ENCODE measurements around the gene DGKD. TPM values are rescaled to one million over a fixed set of nuclear protein-coding genes. Genes with fewer than 3 reads are reported as not detected.

Gene DGKD
- total RNA-seq, 1 donor from 2014 or later, result 17.7 TPM

- Histone ChIP-seq H2AFZ (ENCODE audit: low read depth, low read length) (no peak overlapping the region), H3K9ac (ENCODE audit: low read length) (no peak overlapping the region), H4K20me1 (ENCODE audit: insufficient read depth, low read length) (no peaks in the 10 kb centered on the region), H3K27ac (ENCODE audit: low read depth, low read length) (no peak overlapping the region), H3K79me2 (ENCODE audit: insufficient read depth, low read length) (no peaks in the 10 kb centered on the region), H3K4me2 (ENCODE audit: low read length) (no peak overlapping the region), H3K9me3 (ENCODE audit: insufficient read depth, low read depth, low read length) (no peaks in the 10 kb centered on the region), H3K36me3 (ENCODE audit: insufficient read depth, low read length) (peaks cover 6% of the 10 kb centered on the region), H3K4me1 (ENCODE audit: insufficient read depth, low read length) (no peaks in the 10 kb centered on the region), H3K4me3 (ENCODE audit: insufficient read depth, low read depth, low read length) (no peak overlapping the region), H3K27me3 (ENCODE audit: insufficient read depth, low read length) (no peaks in the 10 kb centered on the region)
- H3K4me3 Mint-ChIP-seq (ENCODE audit: unreplicated experiment), result no peak overlapping the region
- DNase-seq (ENCODE audit: low read depth), result no peak
- no peak for FAIRE-seq
- H3K36me3 Mint-ChIP-seq (ENCODE audit: low read depth, unreplicated experiment), result peaks cover 24% of the 10 kb centered on the region
- no peak overlapping the region for H3K27ac Mint-ChIP-seq (ENCODE audit: unreplicated experiment)
- H3K4me1 Mint-ChIP-seq (ENCODE audit: low read depth, unreplicated experiment), result no peaks in the 10 kb centered on the region
- H3K9me3 Mint-ChIP-seq (ENCODE audit: unreplicated experiment), result no peaks in the 10 kb centered on the region
- TF ChIP-seq EZH2 (IDR thresholded peaks at IDR 0.05; ENCODE audit: insufficient read depth, low read length) (no peak), CTCF (IDR thresholded peaks at IDR 0.05; ENCODE audit: insufficient read depth, low read depth, low read length) (no peak)
- no peaks in the 10 kb centered on the region for H3K27me3 Mint-ChIP-seq (ENCODE audit: low read depth, unreplicated experiment)
Observed at GRCh38 chr2:233471291-233472035, 117.2 kb downstream of the DGKD start.

- Mint-ChIP-seq H3K4me3 (ENCODE audit: unreplicated experiment) (no peak overlapping the region), H3K9me3 (ENCODE audit: unreplicated experiment) (no peaks in the 10 kb centered on the region), H3K27ac (ENCODE audit: unreplicated experiment) (no peak overlapping the region), H3K36me3 (ENCODE audit: low read depth, unreplicated experiment) (peaks cover 21% of the 10 kb centered on the region), H3K4me1 (ENCODE audit: low read depth, unreplicated experiment) (no peaks in the 10 kb centered on the region), H3K27me3 (ENCODE audit: low read depth, unreplicated experiment) (no peaks in the 10 kb centered on the region)
- no peak overlapping the region for H3K4me3 ChIP-seq (ENCODE audit: insufficient read depth, low read depth, low read length)
- no peaks in the 10 kb centered on the region for H3K4me1 ChIP-seq (ENCODE audit: insufficient read depth, low read length)
- no peak overlapping the region for H3K27ac ChIP-seq (ENCODE audit: low read depth, low read length)
- H3K4me2 ChIP-seq (ENCODE audit: low read length), result no peak overlapping the region
- H3K27me3 ChIP-seq (ENCODE audit: insufficient read depth, low read length), result no peaks in the 10 kb centered on the region
- H2AFZ ChIP-seq (ENCODE audit: low read depth, low read length), result no peak overlapping the region
- TF ChIP-seq CTCF (IDR thresholded peaks at IDR 0.05; ENCODE audit: insufficient read depth, low read depth, low read length) (no peak), EZH2 (IDR thresholded peaks at IDR 0.05; ENCODE audit: insufficient read depth, low read length) (no peak)
- no peaks in the 10 kb centered on the region for H3K79me2 ChIP-seq (ENCODE audit: insufficient read depth, low read length)
- no peak for DNase-seq (ENCODE audit: low read depth)
- H3K36me3 ChIP-seq (ENCODE audit: insufficient read depth, low read length), result peaks cover 6% of the 10 kb centered on the region
- H3K9ac ChIP-seq (ENCODE audit: low read length), result no peak overlapping the region
- FAIRE-seq, result no peak
- H4K20me1 ChIP-seq (ENCODE audit: insufficient read depth, low read length), result no peaks in the 10 kb centered on the region
- H3K9me3 ChIP-seq (ENCODE audit: insufficient read depth, low read depth, low read length), result no peaks in the 10 kb centered on the region
Observed at GRCh38 chr2:233473386-233473791, 119.1 kb downstream of the DGKD start.

DNA sequence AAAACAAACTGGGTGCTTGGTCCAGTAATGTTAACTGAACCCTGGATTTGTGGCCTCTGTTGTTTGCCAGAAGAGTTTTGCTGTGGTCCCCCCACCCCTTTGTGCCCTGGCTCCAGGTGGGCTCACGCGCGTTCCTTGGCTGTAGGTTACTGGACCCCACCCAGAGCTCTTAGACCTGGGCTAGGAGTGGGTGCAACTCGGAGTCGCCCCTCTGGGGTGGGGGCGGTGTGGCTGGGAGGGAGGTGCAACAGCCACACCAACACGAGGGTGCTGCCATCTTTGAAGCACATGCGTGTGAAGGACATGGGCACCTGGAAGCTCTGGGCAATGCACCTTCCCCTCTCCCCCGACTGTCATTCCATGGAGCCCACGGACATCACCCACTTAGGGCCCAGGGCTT, 119.6 kb downstream of the DGKD start:
- Mint-ChIP-seq H3K4me3 (ENCODE audit: unreplicated experiment) (no peak overlapping the region), H3K4me1 (ENCODE audit: low read depth, unreplicated experiment) (no peaks in the 10 kb centered on the region), H3K27ac (ENCODE audit: unreplicated experiment) (no peak overlapping the region), H3K9me3 (ENCODE audit: unreplicated experiment) (no peaks in the 10 kb centered on the region), H3K27me3 (ENCODE audit: low read depth, unreplicated experiment) (no peaks in the 10 kb centered on the region), H3K36me3 (ENCODE audit: low read depth, unreplicated experiment) (peaks cover 19% of the 10 kb centered on the region)
- Histone ChIP-seq H3K9me3 (ENCODE audit: insufficient read depth, low read depth, low read length) (no peaks in the 10 kb centered on the region), H2AFZ (ENCODE audit: low read depth, low read length) (no peak overlapping the region), H3K4me1 (ENCODE audit: insufficient read depth, low read length) (no peaks in the 10 kb centered on the region), H4K20me1 (ENCODE audit: insufficient read depth, low read length) (no peaks in the 10 kb centered on the region), H3K4me2 (ENCODE audit: low read length) (no peak overlapping the region), H3K36me3 (ENCODE audit: insufficient read depth, low read length) (peaks cover 6% of the 10 kb centered on the region), H3K27ac (ENCODE audit: low read depth, low read length) (no peak overlapping the region), H3K9ac (ENCODE audit: low read length) (no peak overlapping the region), H3K79me2 (ENCODE audit: insufficient read depth, low read length) (no peaks in the 10 kb centered on the region), H3K27me3 (ENCODE audit: insufficient read depth, low read length) (no peaks in the 10 kb centered on the region), H3K4me3 (ENCODE audit: insufficient read depth, low read depth, low read length) (no peak overlapping the region)
- no peak for DNase-seq (ENCODE audit: low read depth)
- TF ChIP-seq EZH2 (IDR thresholded peaks at IDR 0.05; ENCODE audit: insufficient read depth, low read length) (no peak), CTCF (IDR thresholded peaks at IDR 0.05; ENCODE audit: insufficient read depth, low read depth, low read length) (no peak)
- FAIRE-seq, result no peak
